ENCODE results near the gene UGT2A1. TPM values are rescaled to one million over a fixed set of nuclear protein-coding genes. Genes with fewer than 3 reads are reported as not detected.

The UGT2A1 gene
- total RNA-seq, 6 experiments from 2014 or later: not detected

DNA sequence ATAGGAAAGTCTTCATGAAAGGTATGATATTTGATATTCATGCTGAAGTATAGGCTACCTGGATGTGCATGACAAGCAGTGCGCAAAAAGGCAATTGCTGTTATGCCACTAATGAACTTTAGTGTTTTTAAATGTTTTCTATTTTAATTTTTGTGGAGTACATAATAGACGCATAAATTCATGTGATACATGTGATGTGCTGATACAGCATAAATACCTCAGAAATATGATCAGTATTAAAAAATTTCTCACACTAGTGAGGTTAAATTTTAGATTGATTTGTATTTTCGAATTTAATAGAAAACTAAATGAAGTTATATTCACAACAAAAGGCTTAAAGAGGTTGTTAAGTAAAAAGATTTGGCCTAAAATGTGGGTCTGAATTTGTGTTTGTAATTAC lies 2.2 kb downstream of the UGT2A1 start:
- Mint-ChIP-seq H3K9me3 (peaks cover 17% of the 10 kb centered on the region; the same call in 1 of the 2 replicates), H3K27me3 (ENCODE audit: insufficient read depth) (no peaks in the 10 kb centered on the region), H3K4me3 (no peak overlapping the region), H3K36me3 (ENCODE audit: low read depth) (no peaks in the 10 kb centered on the region), H3K27ac (no peak overlapping the region), H3K4me1 (ENCODE audit: low read depth) (no peaks in the 10 kb centered on the region)
- TF ChIP-seq CTCF (IDR thresholded peaks at IDR 0.05): no peak
- no peak for DNase-seq

DNA sequence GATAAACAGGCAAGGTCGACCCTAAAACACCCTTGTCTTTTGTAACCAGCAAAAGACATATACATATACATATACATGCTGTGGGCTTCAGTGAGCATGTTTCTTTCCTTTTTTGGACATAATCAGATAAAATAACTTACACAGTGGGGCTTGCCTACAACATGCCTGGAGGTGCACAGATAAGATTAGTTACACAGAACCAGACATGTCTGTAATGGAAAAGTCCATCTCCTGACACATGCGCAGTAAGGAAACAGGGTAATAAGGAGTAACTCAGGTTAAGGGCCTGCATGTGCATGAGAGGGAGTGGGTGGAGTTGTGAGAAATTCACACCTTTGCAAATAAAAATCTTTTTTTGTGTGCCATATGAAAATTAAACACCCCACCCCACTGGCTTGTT lies 3.4 kb downstream of the UGT2A1 start:
- Mint-ChIP-seq H3K4me3 (no peak overlapping the region), H3K4me1 (ENCODE audit: low read depth) (no peaks in the 10 kb centered on the region), H3K27ac (no peak overlapping the region), H3K36me3 (ENCODE audit: low read depth) (no peaks in the 10 kb centered on the region), H3K27me3 (ENCODE audit: insufficient read depth) (no peaks in the 10 kb centered on the region), H3K9me3 (peaks cover 15% of the 10 kb centered on the region; the same call in 1 of the 2 replicates)
- no peak for DNase-seq
- TF ChIP-seq CTCF (IDR thresholded peaks at IDR 0.05): no peak

DNA sequence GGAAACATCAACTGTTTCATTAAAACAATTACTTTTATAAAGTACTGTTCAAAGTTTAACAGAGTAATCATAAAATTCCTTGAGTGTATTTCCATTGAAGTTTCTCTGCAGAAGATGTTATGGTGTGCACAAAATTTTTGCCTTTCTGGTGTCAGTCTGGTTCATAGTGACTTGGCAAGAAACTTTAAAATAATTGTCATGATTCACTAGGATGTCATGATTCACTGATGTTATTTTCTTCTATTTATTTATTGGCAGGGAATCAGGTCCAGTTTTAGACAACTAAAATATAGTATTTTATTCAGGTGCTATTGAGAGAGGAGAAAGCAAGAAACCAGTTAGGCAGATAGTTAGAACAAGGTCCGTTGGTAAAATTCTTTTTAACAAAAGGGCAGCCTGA lies 3.8 kb downstream of the UGT2A1 start:
- DNase-seq: no peak
- Mint-ChIP-seq H3K27me3 (ENCODE audit: insufficient read depth) (no peaks in the 10 kb centered on the region), H3K36me3 (ENCODE audit: low read depth) (no peaks in the 10 kb centered on the region), H3K4me3 (no peak overlapping the region), H3K4me1 (ENCODE audit: low read depth) (no peaks in the 10 kb centered on the region), H3K9me3 (peaks cover 14% of the 10 kb centered on the region; the same call in 1 of the 2 replicates), H3K27ac (no peak overlapping the region)
- no peak for TF ChIP-seq CTCF (IDR thresholded peaks at IDR 0.05)

DNA sequence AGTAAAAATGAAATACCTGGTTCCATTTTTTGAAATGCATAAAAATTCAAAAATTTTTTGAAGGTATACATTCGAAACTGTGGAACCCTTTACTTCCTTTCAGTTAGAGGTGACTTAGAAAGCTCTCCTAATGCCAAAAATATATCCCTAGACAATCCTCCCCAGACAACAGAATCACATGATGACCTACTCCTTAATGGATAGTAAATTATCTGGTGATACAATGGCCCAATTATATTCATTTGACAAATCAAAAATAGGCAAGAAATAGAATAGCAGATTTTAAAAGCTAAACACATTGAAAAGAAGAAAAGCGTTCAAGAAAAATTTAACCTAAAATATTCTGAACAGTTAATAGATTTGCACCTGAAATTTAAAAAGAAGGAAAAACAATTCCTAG lies 10.1 kb downstream of the UGT2A1 start:
- no peak overlapping the region for H3K4me3 Mint-ChIP-seq
- no peak overlapping the region for H3K27ac Mint-ChIP-seq
- H3K4me1 Mint-ChIP-seq (ENCODE audit: low read depth): no peaks in the 10 kb centered on the region
- peaks cover 10% of the 10 kb centered on the region for H3K9me3 Mint-ChIP-seq
- DNase-seq: no peak
- no peak for TF ChIP-seq CTCF (IDR thresholded peaks at IDR 0.05)
- no peaks in the 10 kb centered on the region for H3K36me3 Mint-ChIP-seq (ENCODE audit: low read depth)
- H3K27me3 Mint-ChIP-seq (ENCODE audit: insufficient read depth): no peaks in the 10 kb centered on the region

- no peak for DNase-seq
- Mint-ChIP-seq H3K27me3 (ENCODE audit: insufficient read depth) (no peaks in the 10 kb centered on the region), H3K27ac (no peak overlapping the region), H3K9me3 (peaks cover 10% of the 10 kb centered on the region), H3K36me3 (ENCODE audit: low read depth) (no peaks in the 10 kb centered on the region), H3K4me1 (ENCODE audit: low read depth) (no peaks in the 10 kb centered on the region), H3K4me3 (no peak overlapping the region)
- TF ChIP-seq CTCF (IDR thresholded peaks at IDR 0.05): no peak
These were observed 12.8 kb downstream of the UGT2A1 start for GRCh38 chr4:69640289-69640688.

DNA sequence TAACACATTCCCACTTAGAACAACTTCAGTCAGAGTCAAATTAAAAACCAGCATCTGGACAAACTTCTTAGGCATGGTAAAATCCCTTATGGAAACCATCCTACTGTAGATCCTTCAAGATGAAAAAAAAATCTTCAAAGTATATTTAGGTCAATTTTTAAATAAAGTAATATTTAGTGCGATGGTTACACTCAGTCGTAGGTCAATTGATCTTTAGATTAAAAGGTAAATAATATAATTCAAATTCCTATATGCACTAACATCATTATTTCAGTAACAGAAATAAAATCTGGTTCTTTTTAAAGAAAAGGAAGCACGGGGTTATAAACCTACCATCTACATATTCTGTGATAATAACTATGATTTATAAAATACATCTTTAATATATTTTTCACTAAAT lies 13.5 kb downstream of the UGT2A1 start, which contains the start of gene UGT2A2:
Gene UGT2A2, minus strand, starts transcription at position 101 of the 400 bp plus-strand sequence. Its CDS starts 2 bp downstream, at position 99.
- no peak for DNase-seq
- H3K4me3 Mint-ChIP-seq: no peak within 1 kb of the TSS
- H3K9me3 Mint-ChIP-seq: peaks cover 10% of the 10 kb centered on the region
- H3K36me3 Mint-ChIP-seq (ENCODE audit: low read depth): no peaks in the 10 kb centered on the region
- no peaks in the 10 kb centered on the region for H3K4me1 Mint-ChIP-seq (ENCODE audit: low read depth)
- TF ChIP-seq CTCF (IDR thresholded peaks at IDR 0.05): no peak
- H3K27me3 Mint-ChIP-seq (ENCODE audit: insufficient read depth): no peaks in the 10 kb centered on the region
- H3K27ac Mint-ChIP-seq: no peak within 1 kb of the TSS
